GM18868 (cell line): ENCODE data around the gene MYO7A.

Experiments
- ATAC-seq: cut with Tn5 transposase; IDR thresholded peaks from one replicate; pipeline ENCODE4 v1.9.1; 2021; ENCODE audit warnings: mild to moderate bottlenecking, moderate library complexity; ENCODE audit not compliant: unreplicated experiment

The MYO7A gene

GRCh38 chr11:77126156-77126775 is 1.8 kb upstream of the MYO7A start:
- ATAC-seq, result no peak

GRCh38 chr11:77126861-77127234 is 1.2 kb upstream of the MYO7A start:
- ATAC-seq, result no peak

GRCh38 chr11:77127235-77127911 is 673 bp upstream of the MYO7A start:
- peak; percentile 43 for ATAC-seq

GRCh38 chr11:77129069-77129841 is 1.2 kb downstream of the MYO7A start:
- no peak for ATAC-seq

GRCh38 chr11:77129842-77130756 is 2.1 kb downstream of the MYO7A start:
- ATAC-seq, result no peak

GRCh38 chr11:77130763-77131513 is 2.9 kb downstream of the MYO7A start:
- no peak for ATAC-seq

GRCh38 chr11:77131560-77131959 is 3.5 kb downstream of the MYO7A start:
- no peak for ATAC-seq

GRCh38 chr11:77135069-77135468 is 7.0 kb downstream of the MYO7A start:
- ATAC-seq, result no peak

- ATAC-seq, result no peak
Observed at GRCh38 chr11:77136074-77136473, 8.0 kb downstream of the MYO7A start.

GRCh38 chr11:77136784-77137420 is 8.9 kb downstream of the MYO7A start:
- ATAC-seq, result no peak

GRCh38 chr11:77137421-77137820 is 9.4 kb downstream of the MYO7A start:
- ATAC-seq, result no peak

GRCh38 chr11:77138106-77138649 is 10.1 kb downstream of the MYO7A start:
- no peak for ATAC-seq

GRCh38 chr11:77139201-77139600 is 11.2 kb downstream of the MYO7A start:
- ATAC-seq, result no peak

- no peak for ATAC-seq
Observed at GRCh38 chr11:77140231-77140851, 12.3 kb downstream of the MYO7A start.

GRCh38 chr11:77141034-77141433 is 13.0 kb downstream of the MYO7A start:
- no peak for ATAC-seq

- ATAC-seq, result no peak
Observed at GRCh38 chr11:77141475-77141874, 13.4 kb downstream of the MYO7A start.

- peak; percentile 56 for ATAC-seq
Observed at GRCh38 chr11:77142091-77142975, 14.3 kb downstream of the MYO7A start.

GRCh38 chr11:77143405-77144020 is 15.5 kb downstream of the MYO7A start:
- ATAC-seq, result no peak
